HCT116 (cell line): ENCODE results near the gene HSPG2.

ENCODE experiments used
- CBX3 ChIP-seq: IDR thresholded peaks from 2 replicates; pipeline ENCODE4 v1.6.1; 2012; ENCODE audit warnings: low read depth
- EZH2 ChIP-seq: fragments of 200-600 bp; sonication (generic); IDR thresholded peaks from 2 replicates; pipeline ENCODE4 v1.6.1; 2017; ENCODE audit warnings: antibody characterized with exemption, mixed run types
- POLR2AphosphoS5 ChIP-seq: IDR thresholded peaks from 2 replicates; pipeline ENCODE4 v1.6.1; 2011; ENCODE audit warnings: mild to moderate bottlenecking, low read depth, low read length, moderate library complexity
- SRF ChIP-seq: IDR thresholded peaks from 2 replicates; pipeline ENCODE4 v1.6.1; 2012; ENCODE audit warnings: low read depth
- ZNF274 ChIP-seq: fragments of 200-500 bp; sonication (Bioruptor generic); IDR thresholded peaks from 2 replicates; pipeline ENCODE4 v1.6.1; 2014; ENCODE audit warnings: mild to moderate bottlenecking, low read depth, low read length, inconsistent platforms
- TF ChIP-seq, protein P1 (sequence below), 3 experiments: fragments of 200-600 bp in 1 of 3; sonication (generic) in 1 of 3; IDR thresholded peaks in 2 of 3; conservative IDR thresholded peaks in 1 of 3; 2 replicates each; pipeline ENCODE4 v1.5.1; 2012 to 2017; ENCODE audit warnings: low read depth in 2 of 3, low read length in 2 of 3, antibody characterized with exemption in 1 of 3, borderline replicate concordance in 1 of 3, control low read depth in 1 of 3, mild to moderate bottlenecking in 1 of 3, mixed read lengths in 1 of 3, mixed run types in 1 of 3, moderate library complexity in 1 of 3; ENCODE audit not compliant: insufficient read depth in 1 of 3

DNA sequence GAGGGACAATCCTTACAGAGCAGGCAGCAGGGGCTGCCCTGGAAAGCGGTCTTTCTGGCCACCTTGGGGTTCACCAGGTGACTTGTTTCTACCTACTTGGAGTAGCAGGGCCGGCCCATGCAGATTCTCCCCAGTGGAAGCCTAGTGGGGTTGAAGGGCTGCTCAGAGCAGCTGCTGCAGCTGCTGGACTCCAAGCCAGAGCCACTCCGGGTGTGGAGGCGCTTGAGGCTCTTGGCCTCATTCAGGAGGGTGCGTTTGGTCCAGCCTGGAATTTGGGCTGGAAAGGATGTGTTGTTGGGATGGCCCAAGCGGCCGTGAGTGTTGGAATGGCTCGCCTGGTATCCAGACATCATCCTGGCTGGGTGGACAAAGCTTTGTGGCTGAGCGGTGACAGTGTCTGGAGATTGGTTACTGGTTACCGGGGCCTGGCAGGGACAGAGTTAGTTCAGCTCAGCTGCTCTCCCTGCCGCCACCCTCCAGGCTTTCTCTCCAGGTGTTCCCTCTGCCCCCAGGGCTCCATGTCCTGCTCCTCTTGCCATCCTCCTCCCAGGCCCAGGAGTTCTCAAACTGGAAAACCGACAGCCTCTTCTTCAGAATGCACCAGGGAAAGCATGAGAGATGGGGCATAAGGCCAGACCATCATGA is 14.2 kb upstream of the HSPG2 start:
- TF ChIP-seq EZH2 (no peak), SRF (no peak), CBX3 (no peak), POLR2AphosphoS5 (no peak), ZNF274 (no peak)
- TF ChIP-seq, protein P1, sequence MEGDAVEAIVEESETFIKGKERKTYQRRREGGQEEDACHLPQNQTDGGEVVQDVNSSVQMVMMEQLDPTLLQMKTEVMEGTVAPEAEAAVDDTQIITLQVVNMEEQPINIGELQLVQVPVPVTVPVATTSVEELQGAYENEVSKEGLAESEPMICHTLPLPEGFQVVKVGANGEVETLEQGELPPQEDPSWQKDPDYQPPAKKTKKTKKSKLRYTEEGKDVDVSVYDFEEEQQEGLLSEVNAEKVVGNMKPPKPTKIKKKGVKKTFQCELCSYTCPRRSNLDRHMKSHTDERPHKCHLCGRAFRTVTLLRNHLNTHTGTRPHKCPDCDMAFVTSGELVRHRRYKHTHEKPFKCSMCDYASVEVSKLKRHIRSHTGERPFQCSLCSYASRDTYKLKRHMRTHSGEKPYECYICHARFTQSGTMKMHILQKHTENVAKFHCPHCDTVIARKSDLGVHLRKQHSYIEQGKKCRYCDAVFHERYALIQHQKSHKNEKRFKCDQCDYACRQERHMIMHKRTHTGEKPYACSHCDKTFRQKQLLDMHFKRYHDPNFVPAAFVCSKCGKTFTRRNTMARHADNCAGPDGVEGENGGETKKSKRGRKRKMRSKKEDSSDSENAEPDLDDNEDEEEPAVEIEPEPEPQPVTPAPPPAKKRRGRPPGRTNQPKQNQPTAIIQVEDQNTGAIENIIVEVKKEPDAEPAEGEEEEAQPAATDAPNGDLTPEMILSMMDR (IDR thresholded peaks at IDR 0.05 in 2 of 3, conservative IDR thresholded peaks at IDR 0.05 in 1 of 3; ENCODE audit: borderline replicate concordance in 1 of 3, insufficient read depth in 1 of 3, low read depth in 2 of 3, low read length in 2 of 3): no peak
